Karpas-422 (cell line): ENCODE data around the gene GNL1. TPM values are rescaled to one million over a fixed set of nuclear protein-coding genes. Genes with fewer than 3 reads are reported as not detected.

Experiments
- DNase-seq: peaks from one replicate; pipeline ENCODE4 v3.0.0-alpha.2; 2015
- H2AFZ ChIP-seq: fragments of 200-600 bp; sonication (generic); 2 replicates; pipeline ENCODE4 v1.6.1; 2014; ENCODE audit warnings: antibody characterized with exemption, low read length, mixed read lengths
- H3K27ac ChIP-seq: fragments of 200-600 bp; sonication (generic); 2 replicates; pipeline ENCODE4 v1.5.1; 2014; ENCODE audit warnings: mild to moderate bottlenecking, low read length, moderate library complexity
- H3K27me3 ChIP-seq: fragments of 200-600 bp; sonication (generic); 2 replicates; pipeline ENCODE4 v1.6.1; 2014; ENCODE audit warnings: low read length, mixed read lengths
- H3K36me3 ChIP-seq: fragments of 200-600 bp; sonication (generic); 2 replicates; pipeline ENCODE4 v1.6.1; 2014; ENCODE audit warnings: low read length, mixed read lengths; ENCODE audit not compliant: insufficient read depth
- H3K4me1 ChIP-seq: fragments of 200-600 bp; sonication (generic); 2 replicates; pipeline ENCODE4 v1.6.1; 2014; ENCODE audit warnings: mild to moderate bottlenecking, low read length, mixed read lengths
- H3K4me2 ChIP-seq: fragments of 200-600 bp; sonication (generic); 2 replicates; pipeline ENCODE4 v1.6.1; 2014; ENCODE audit warnings: low read length, low read depth, mild to moderate bottlenecking; ENCODE audit not compliant: poor library complexity, severe bottlenecking
- H3K4me3 ChIP-seq: fragments of 200-600 bp; sonication (generic); 2 replicates; pipeline ENCODE4 v1.5.1; 2014; ENCODE audit warnings: mild to moderate bottlenecking, antibody characterized with exemption, low read length, mixed read lengths
- H3K79me2 ChIP-seq: fragments of 200-600 bp; sonication (generic); 2 replicates; pipeline ENCODE4 v1.6.1; 2014; ENCODE audit warnings: mild to moderate bottlenecking, low read length, mixed read lengths
- H3K9ac ChIP-seq: fragments of 200-600 bp; sonication (generic); 2 replicates; pipeline ENCODE4 v1.6.0; 2014; ENCODE audit warnings: low read length
- H3K9me2 ChIP-seq: fragments of 200-600 bp; sonication (generic), shearing (Covaris generic); replicated peaks from 2 replicates; pipeline ENCODE4 v1.6.0; 2014; ENCODE audit warnings: mild to moderate bottlenecking, low read length, moderate library complexity; ENCODE audit not compliant: insufficient read depth
- H3K9me3 ChIP-seq: fragments of 300-700, 200-600 bp; sonication (generic); 2 replicates; pipeline ENCODE4 v1.6.1; 2014; ENCODE audit warnings: low read length, mixed read lengths
- H4K20me1 ChIP-seq: fragments of 200-600 bp; sonication (generic); 2 replicates; pipeline ENCODE4 v1.6.1; 2014; ENCODE audit warnings: mild to moderate bottlenecking, antibody characterized with exemption, low read length, low read depth; ENCODE audit not compliant: insufficient read depth
- total RNA-seq: library from RNA; depleted of rRNA; stranded (reverse); fragments of >200 nt; shearing (Covaris generic); gene quantifications from 2 replicates; pipeline ENCODE4 v1.2.3, GENCODE V29; 2014; ENCODE audit warnings: low replicate concordance; rRNA removed

GNL1 gene, protein sequence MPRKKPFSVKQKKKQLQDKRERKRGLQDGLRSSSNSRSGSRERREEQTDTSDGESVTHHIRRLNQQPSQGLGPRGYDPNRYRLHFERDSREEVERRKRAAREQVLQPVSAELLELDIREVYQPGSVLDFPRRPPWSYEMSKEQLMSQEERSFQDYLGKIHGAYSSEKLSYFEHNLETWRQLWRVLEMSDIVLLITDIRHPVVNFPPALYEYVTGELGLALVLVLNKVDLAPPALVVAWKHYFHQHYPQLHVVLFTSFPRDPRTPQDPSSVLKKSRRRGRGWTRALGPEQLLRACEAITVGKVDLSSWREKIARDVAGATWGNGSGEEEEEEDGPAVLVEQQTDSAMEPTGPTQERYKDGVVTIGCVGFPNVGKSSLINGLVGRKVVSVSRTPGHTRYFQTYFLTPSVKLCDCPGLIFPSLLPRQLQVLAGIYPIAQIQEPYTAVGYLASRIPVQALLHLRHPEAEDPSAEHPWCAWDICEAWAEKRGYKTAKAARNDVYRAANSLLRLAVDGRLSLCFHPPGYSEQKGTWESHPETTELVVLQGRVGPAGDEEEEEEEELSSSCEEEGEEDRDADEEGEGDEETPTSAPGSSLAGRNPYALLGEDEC
- total RNA-seq: 48.6 and 53.9 TPM in 2 replicates

GRCh38 chr6:30556066-30556905 is at the start of gene GNL1:
Gene GNL1 (minus strand): TSS chr6:30556489. CDS start chr6:30556203, 286 bp downstream.
- Histone ChIP-seq H4K20me1 (peaks cover 8% of the 10 kb centered on the region; the same call in 1 of the 2 replicates), H3K79me2 (peaks cover 50% of the 10 kb centered on the region), H2AFZ (peak within 1 kb of the TSS; percentile 81), H3K4me1 (peaks cover 19% of the 10 kb centered on the region), H3K4me2 (peak within 1 kb of the TSS; percentile 90), H3K4me3 (peak within 1 kb of the TSS; percentile 90), H3K27me3 (no peaks in the 10 kb centered on the region), H3K9ac (peak within 1 kb of the TSS; percentile 95), H3K9me3 (no peaks in the 10 kb centered on the region), H3K9me2 (no peaks in the 10 kb centered on the region), H3K27ac (peak within 1 kb of the TSS; percentile 86), H3K36me3 (peaks cover 17% of the 10 kb centered on the region)
- peak; percentile 98 for DNase-seq

GRCh38 chr6:30603961-30604360 is 47.7 kb upstream of the GNL1 start:
- Histone ChIP-seq H3K36me3 (peaks cover 84% of the 10 kb centered on the region), H2AFZ (no peak overlapping the region), H3K27me3 (no peaks in the 10 kb centered on the region), H3K9me3 (no peaks in the 10 kb centered on the region), H3K9me2 (no peaks in the 10 kb centered on the region), H3K4me3 (no peak overlapping the region), H3K9ac (no peak overlapping the region), H4K20me1 (peaks cover 62% of the 10 kb centered on the region), H3K27ac (no peak overlapping the region), H3K4me2 (no peak overlapping the region), H3K79me2 (no peaks in the 10 kb centered on the region), H3K4me1 (no peaks in the 10 kb centered on the region)
- DNase-seq: no peak

GRCh38 chr6:30601815-30602641 is 45.7 kb upstream of the GNL1 start:
- no peak overlapping the region for H2AFZ ChIP-seq
- no peak overlapping the region for H3K27ac ChIP-seq
- H4K20me1 ChIP-seq: peaks cover 57% of the 10 kb centered on the region
- H3K4me1 ChIP-seq: no peaks in the 10 kb centered on the region
- peaks cover 70% of the 10 kb centered on the region for H3K36me3 ChIP-seq
- no peaks in the 10 kb centered on the region for H3K27me3 ChIP-seq
- no peaks in the 10 kb centered on the region for H3K9me3 ChIP-seq
- H3K9ac ChIP-seq: no peak overlapping the region
- H3K4me2 ChIP-seq: no peak overlapping the region
- H3K9me2 ChIP-seq: no peaks in the 10 kb centered on the region
- no peak for DNase-seq
- H3K4me3 ChIP-seq: no peak overlapping the region
- no peaks in the 10 kb centered on the region for H3K79me2 ChIP-seq

- Histone ChIP-seq H3K36me3 (peaks cover 64% of the 10 kb centered on the region), H3K4me2 (no peak overlapping the region), H3K27me3 (no peaks in the 10 kb centered on the region), H2AFZ (no peak overlapping the region), H3K9ac (no peak overlapping the region), H4K20me1 (peaks cover 51% of the 10 kb centered on the region), H3K9me3 (no peaks in the 10 kb centered on the region), H3K4me3 (no peak overlapping the region), H3K9me2 (no peaks in the 10 kb centered on the region), H3K79me2 (no peaks in the 10 kb centered on the region), H3K27ac (no peak overlapping the region), H3K4me1 (no peaks in the 10 kb centered on the region)
- DNase-seq: no peak
These were observed 45.1 kb upstream of the GNL1 start for GRCh38 chr6:30601436-30601814.

DNA sequence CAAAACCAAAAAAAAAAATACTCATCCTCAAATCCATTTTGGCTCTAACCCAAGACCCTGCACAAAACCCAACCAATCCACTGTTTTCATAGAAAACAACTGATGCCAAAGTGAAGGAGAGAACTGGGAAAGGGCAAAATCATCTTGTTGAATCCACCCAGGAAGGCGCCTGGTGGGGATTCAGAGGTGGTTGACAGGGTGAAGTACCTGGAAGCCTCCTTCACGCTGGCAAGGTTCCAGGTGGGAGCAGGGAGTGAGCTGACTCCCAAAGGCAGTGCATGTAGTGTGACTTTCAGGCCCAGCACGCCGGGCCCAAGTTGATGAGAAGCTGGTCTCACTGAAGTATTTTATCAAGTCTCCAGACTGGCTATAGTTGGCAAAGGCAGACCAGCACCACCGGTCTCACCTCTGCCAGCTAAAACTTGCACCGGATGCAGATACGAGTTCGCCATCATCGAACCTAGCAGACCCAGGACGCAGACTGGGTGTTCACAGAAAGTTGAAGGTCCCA is 44.2 kb upstream of the GNL1 start:
- no peaks in the 10 kb centered on the region for H3K79me2 ChIP-seq
- H3K27ac ChIP-seq: no peak overlapping the region
- no peaks in the 10 kb centered on the region for H3K9me2 ChIP-seq
- no peaks in the 10 kb centered on the region for H3K27me3 ChIP-seq
- no peaks in the 10 kb centered on the region for H3K4me1 ChIP-seq
- no peaks in the 10 kb centered on the region for H3K9me3 ChIP-seq
- H3K9ac ChIP-seq: no peak overlapping the region
- no peak overlapping the region for H3K4me3 ChIP-seq
- peaks cover 47% of the 10 kb centered on the region for H4K20me1 ChIP-seq
- no peak overlapping the region for H2AFZ ChIP-seq
- DNase-seq: no peak
- H3K36me3 ChIP-seq: peaks cover 57% of the 10 kb centered on the region
- H3K4me2 ChIP-seq: no peak overlapping the region

DNA sequence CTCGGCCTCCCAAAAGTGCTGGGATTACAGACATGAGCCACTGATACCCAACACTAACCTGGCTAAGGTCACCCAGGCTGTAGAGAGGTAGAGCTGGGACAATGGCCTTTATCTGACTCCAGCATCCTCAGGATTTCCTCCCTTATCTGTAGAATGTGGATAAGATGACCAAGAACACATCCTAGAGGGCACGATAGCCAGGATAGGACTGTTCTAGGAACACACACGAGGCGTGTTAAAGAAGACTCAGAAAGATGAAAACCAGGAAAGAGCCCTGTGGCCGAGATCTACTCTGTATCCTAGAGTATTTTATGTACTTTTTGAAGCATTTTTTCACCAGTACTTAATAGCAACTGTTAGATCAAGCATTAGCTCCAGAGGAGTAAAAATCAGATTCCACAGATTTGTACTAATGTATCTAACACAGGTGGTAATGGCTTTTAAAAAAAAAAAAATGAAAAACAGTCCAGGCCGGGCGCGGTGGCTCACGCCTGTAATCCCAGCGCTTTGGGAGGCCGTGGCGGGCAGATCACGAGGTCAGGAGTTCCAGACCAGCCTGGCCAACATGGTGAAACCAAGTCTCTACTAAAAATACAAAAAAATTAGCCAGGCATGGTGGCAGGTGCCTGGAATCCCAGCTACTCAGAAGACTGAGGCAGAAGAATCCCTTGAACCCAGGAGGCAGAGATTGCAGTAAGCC is 43.5 kb upstream of the GNL1 start:
- Histone ChIP-seq H3K9ac (no peak overlapping the region), H3K9me3 (no peaks in the 10 kb centered on the region), H3K4me1 (no peaks in the 10 kb centered on the region), H3K9me2 (no peaks in the 10 kb centered on the region), H3K4me2 (no peak overlapping the region), H4K20me1 (peaks cover 41% of the 10 kb centered on the region), H3K36me3 (peaks cover 53% of the 10 kb centered on the region), H3K4me3 (no peak overlapping the region), H2AFZ (no peak overlapping the region), H3K27ac (no peak overlapping the region), H3K27me3 (no peaks in the 10 kb centered on the region), H3K79me2 (no peaks in the 10 kb centered on the region)
- DNase-seq: no peak

GRCh38 chr6:30598912-30599624 is 42.8 kb upstream of the GNL1 start:
- H4K20me1 ChIP-seq: peaks cover 35% of the 10 kb centered on the region
- no peaks in the 10 kb centered on the region for H3K4me1 ChIP-seq
- no peak overlapping the region for H2AFZ ChIP-seq
- peaks cover 50% of the 10 kb centered on the region for H3K36me3 ChIP-seq
- H3K4me2 ChIP-seq: no peak overlapping the region
- H3K27me3 ChIP-seq: no peaks in the 10 kb centered on the region
- no peaks in the 10 kb centered on the region for H3K9me3 ChIP-seq
- no peaks in the 10 kb centered on the region for H3K79me2 ChIP-seq
- H3K9ac ChIP-seq: no peak overlapping the region
- H3K27ac ChIP-seq: no peak overlapping the region
- H3K9me2 ChIP-seq: no peaks in the 10 kb centered on the region
- no peak overlapping the region for H3K4me3 ChIP-seq
- DNase-seq: peak; percentile 53
